Measurements from ENCODE around the gene ZFP57.
A peak's percentile ranks its signal among the peaks of the same experiment; 100 is the strongest.

ZFP57 gene

DNA sequence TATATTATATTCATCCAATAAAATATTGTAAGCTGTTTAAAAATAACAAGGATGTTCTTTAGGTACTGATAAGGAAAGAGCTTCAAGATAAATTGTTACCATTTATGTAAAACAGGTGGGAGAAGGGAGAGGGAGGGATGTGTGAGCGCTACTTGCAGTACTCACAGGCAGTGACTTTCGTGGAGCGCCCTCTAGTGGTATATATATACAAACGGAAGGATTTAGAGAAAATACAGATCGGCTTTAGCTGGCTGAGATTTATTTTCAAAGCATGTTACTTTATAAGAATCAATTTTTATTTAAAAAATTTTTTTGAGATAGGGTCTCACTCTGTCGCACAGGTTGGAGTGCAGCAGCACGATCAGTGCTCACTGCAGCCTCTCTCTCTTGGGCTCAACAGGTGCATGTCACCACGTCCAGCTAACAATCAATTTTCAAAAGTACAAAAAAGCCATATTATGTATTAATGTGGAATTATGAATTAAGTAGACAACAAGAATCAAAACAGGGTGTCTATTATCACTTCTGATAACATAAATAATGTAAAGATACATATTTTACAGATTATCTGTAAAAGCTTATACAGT is 27.4 kb downstream of the ZFP57 start:
- DNase-seq: peak in 1 of 2 experiments; percentile 87

DNA sequence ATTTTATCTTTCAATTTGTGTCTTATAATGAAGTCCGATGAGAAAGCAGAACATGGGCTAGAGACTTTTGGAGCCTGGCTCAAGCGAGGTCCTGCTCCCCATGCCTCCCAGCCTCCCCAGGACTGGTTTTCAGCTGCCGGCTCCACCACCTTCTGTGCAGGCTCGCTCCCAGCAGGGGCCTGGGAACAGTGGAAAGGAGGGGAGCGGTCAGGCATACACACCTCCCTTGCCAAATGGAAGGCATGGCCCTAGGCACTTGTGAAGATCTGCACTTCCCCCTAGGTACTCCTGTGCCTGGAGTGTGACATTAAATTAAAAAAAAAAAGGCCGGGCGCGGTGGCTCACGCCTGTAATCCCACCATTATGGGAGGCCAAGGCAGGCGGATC is 28.8 kb downstream of the ZFP57 start:
- DNase-seq: no peak

DNA sequence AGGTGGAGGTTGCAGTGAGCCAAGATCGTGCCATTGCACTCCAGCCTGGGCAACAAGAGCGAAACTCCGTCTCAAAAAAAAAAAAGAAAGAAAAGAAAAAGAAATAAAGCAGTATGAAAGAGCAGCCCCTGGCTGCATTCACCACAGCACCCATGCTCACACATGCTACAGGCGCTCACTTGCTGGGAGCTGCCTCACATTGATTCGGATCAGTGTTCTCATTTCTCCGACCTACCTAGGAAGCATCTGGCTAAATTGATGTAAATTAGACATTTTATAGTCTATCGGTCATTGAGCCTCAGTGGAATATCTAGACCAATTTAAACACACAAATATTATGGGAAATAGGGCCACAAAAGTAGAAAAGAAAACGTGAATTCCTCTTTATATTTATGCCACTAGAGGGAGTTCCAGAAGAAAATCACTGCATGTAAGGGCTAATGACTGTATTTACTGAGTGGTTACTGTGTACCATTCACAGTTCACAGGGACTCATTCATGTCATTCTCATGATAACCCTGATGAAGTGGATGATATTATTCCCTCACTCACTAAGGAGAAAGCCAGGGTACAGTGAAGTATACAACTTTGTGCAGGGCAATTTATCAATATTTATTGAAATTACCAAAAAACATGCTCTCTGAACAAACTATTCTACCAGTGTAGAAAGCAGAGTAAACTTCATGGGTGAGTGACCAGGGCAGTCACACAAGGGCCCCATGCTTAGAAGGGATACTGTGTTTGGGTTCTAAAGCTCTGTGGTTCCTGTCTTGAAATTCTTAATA is 29.3 kb downstream of the ZFP57 start:
- peak; percentile 21 to 56 for DNase-seq

DNA sequence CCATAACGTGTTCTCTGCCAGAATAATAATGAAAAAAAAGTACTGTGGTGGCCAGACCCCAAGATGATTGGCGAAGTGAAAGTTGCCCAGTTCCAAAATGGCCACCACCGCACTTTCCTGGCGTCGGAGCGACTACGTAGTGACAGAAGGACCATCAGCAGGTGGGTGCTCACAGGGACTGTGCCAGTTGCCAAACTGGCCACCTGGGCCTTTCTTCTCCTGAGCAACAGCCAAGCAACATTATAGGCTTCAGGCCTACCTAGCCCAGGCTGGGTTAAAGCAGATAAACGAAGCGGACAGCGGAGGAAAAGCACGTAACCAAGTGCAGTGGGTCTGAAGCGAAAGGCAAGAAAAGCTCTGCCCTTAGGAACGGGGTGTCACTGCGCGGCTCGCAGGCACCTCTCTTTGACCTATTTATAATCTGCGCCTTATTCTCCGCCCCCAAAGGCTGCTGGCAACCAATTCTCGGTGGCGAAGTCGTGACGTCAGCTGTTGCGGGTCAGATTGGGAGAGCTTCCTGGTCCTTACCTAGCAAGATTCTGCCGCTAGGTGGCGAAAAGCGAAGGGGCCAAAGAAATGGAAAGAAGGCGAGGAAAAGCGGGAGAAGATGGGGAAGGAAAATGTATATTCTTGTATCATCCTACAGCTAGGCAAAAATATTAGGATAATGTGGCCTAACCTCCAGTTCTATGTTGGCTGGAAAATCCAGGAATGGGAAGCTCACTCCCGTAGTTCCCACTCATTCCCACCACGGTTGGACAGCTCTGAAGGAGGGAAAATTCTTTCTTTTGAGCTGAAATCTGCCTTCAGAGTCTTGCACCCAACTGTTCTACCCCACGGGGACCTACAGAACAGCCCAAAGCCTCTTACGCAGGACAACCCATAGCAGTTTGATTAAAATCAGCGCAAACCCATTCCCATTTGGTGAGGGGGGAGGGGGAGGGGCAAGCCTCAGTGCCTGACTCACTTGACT is 31.0 kb downstream of the ZFP57 start:
- DNase-seq: peak; percentile 92 to 97

DNA sequence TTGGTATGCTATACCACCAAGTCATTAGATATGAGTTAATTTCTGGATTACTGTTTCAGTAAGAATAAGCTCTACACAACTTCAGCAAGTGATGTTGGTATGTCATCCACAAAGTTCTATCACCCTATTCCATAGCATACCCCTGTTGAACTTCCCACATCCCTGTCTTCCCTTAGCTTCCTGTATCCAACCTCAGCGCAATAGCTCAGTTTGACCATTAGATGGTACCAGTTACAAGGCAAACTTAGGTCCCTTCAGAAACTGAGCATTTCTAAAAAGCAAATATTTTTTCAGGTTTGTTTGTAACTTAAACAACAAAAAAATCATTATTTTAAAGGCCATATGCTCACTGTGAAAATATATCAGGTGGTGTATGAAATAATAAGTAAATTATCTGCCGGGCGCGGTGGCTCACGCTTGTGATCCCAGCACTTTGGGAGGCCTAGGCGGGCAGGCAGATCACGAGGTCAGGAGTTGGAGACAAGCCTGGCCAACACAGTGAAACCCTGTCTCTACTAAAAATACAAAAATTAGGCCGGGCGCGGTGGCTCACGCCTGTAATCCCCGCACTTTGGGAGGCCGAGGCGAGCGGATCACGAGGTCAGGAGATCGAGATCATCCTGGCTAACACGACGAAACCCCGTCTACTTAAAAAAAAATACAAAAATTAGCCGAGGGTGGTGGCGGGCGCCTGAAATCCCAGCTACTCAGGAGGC is 32.9 kb downstream of the ZFP57 start:
- peak; percentile 22 to 57 for DNase-seq

DNA sequence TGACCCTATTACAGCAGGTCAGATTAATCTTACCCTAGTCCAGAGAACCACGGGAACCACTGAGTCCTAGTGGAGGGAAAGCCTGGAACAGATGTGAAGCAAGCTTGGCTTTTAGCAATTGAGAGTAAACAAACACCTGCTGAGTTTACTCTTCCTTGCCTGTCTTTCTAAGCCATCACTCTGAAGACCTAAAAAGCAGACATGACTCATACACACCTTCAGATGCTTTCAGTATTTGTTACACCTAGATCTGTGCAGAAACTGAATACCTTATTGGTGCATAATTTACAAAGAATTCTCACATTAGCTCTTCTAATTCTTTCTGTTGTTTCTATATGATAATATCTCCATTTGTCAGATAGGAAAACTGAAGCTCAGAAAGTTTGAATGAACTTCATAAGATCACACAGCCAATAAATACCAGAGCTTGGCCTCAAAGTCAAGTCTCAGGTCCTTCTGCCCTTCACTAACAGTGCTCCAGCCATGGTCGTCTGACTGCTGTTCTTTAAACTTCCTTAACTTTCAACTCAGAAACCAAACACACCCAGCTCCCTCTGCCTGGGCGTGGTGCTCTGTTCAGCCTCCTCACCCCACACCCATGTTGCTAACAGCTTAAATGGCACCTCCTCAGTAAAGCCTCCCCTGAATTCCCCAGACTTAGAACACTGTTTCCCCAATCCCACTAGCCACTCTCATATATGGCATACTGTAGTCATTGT is 39.4 kb downstream of the ZFP57 start:
- no peak for DNase-seq

DNA sequence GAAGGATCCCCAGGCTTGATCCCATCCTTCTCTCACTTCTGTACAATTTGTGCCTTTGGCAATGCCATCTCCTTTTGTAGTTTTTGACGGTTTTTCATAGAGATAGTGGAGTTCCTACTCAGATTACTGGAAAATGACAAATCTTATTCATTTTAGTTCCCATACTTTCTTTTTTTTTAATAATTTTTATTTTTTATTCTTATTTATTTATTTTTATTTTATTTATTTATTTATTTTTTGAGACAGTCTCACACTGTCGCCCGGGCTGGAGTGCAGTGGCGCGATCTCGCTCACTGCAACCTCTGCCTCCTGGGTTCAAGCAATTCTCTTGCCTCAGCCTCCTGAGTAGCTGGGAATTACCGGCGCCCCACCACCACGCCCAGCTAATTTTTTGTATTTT is 43.7 kb downstream of the ZFP57 start:
- no peak for DNase-seq

DNA sequence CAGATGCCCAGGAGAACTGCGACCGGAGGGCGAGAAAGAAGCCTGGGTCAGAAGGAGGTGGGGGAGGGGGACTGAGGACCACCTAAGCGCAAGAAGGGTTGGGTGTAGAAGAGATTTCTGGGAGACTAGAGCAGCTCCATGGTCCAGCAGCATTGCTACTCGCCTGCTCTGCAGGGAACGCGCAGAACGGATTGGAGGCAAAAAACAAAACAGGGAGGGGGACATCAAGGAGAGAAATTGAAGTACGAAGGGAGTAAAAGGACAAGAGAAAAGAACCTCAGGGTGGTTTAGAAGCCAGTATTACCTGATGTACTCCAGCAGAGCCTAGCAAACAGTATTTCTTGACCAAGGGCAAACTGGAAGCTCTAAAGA is 47.4 kb downstream of the ZFP57 start:
- DNase-seq: no peak

DNA sequence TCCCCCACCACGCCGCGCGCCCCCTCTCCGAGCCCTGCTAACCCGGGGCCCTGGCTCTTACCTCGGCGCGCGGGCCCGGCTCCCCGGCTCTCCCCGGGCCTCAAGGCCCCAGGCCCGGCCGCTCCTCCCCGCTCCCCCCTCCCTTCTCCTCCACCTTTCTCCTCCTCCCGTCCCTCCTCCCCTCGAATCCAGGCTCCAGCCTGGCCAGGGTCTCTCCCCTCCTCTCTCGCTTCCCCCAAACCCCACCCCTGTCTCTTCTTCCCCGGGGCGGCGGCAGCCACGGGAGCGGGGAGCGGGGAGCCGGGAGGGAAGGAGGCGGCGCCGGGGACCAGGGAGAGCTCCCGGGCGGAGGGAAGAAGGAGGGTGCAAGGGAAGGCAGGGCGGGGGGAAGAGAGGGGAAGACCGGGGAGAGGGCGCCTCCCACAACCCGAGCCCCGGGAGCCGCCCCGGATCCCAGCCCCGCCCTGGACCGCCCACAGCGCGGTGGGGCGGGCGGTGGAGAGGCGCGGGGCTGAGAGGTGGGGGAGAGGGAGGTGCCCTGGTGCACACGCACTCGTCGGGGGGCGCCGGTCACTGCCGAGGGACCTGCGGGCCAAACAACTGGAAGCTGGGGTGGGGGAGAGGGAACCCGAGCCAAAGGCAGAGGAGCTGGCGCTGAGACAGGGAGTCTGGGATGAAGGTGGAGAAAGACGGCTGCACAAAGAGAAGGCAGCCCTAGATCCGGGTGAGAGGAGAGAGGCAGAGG is 48.0 kb downstream of the ZFP57 start, which contains the start of gene GABBR1:
Gene GABBR1, minus strand, starts transcription at position 395 of the 745 bp plus-strand sequence. CDS start 798 bp downstream, outside the sequence.
- peak; percentile 33 to 83 for DNase-seq

DNA sequence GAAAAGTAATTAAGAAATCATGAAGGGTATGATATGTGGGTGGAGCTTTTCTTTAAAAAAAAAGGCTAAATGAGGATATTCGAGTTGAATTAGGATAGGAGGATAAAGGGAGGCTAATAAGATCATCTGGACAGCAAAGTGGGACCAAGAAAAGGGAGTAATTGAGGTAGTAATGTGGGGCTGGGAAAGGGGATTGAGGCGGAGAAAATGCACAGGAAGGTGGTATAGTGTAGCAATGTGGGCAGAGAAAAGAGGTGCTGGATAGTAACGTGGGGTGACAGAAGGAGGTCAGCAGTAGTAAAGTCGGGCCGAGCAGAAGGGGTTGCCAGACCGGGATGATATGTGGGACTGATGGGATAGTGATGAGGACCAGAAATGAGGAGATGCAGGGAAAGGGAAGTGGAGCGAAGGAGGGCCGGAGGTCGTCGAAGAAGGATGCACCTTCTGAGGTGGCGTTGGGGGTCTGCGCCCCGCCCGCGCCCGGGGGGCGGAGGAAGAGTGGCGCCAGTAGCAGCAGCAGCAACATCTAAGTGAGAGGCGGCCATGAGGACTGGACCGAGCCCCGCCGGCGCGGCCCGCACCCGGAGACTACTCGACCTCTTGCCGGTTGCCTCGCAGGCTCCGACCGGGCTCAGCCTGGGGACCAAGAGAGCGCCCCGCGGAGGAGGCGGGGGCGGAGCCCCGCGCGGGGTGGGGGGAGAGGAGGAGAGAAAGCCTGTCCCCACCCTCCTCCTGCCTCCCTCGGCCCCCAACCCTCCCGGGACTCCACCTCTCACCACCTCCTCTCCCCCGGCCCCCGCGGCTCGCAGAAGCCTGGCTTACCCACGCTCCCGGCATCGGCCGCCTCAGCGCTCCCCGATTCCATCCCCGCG is 48.9 kb downstream of the ZFP57 start:
- DNase-seq: peak; percentile 19 to 64

DNA sequence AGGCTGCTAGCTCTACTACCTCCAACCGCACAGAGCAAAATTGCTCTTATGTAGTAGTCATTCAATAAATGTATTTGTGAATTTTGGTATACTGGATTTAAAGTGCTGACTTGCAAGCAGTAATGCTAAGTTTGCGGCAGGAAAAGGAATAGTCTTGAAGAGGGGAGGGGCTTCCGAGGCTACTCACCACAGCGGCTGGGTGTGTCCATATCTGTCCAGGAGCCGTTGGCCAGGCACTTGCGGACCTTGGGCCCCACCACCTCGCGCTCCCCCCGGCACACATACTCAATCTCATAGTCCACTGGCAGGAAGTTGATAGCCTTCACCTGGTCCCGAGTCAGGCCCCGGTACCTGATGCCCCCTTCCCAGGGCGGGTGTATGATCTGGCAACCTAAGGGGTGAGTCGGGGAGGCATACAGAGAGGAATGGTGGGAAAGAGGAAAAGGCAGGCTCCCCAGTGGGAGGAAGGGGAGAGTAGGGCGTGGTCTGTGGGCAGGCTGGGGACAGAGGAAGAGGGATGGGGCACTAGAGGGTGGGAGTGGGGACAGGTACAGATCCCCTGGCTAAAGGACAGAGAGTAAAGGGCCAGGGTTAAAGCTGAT is 49.6 kb downstream of the ZFP57 start:
- no peak for DNase-seq

DNA sequence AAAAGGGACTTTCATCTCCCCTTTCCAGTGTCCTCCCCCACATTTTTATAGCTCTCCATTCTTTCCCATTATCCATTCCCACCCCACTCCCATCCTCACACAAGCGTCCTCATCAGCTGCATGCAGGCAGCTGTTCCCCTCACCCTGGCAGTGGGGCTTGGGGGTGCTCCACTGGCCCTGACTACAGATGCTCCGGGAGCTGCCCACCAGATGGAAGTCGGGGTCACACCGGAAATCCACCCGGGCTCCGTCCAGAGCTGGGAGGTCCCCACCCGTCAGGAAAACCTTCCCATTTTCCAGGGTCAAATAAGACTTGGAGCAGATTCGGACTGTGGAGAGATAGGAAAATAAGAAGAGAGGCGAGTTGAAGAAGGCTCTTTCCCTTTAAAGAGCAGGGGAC is 50.6 kb downstream of the ZFP57 start:
- DNase-seq: no peak

DNA sequence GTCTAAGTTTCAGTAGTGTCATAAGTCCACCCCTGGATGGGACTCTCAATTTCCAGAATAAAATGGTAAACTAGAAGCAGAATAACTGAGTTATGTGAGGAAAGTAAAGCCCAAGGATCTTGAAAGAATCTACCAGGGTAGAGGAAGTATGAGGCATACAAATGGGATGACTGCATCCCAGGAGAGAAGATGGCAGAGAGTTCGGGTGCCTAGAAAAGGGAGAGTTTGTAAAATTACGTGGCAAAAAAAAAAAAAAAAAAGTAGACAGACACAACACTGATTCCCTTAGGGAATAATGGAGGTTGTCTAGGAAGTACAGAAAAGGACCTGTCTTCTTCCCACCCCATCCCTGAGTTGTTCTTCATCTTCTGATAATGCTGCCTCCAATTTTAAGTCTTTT is 51.4 kb downstream of the ZFP57 start:
- DNase-seq: no peak

DNA sequence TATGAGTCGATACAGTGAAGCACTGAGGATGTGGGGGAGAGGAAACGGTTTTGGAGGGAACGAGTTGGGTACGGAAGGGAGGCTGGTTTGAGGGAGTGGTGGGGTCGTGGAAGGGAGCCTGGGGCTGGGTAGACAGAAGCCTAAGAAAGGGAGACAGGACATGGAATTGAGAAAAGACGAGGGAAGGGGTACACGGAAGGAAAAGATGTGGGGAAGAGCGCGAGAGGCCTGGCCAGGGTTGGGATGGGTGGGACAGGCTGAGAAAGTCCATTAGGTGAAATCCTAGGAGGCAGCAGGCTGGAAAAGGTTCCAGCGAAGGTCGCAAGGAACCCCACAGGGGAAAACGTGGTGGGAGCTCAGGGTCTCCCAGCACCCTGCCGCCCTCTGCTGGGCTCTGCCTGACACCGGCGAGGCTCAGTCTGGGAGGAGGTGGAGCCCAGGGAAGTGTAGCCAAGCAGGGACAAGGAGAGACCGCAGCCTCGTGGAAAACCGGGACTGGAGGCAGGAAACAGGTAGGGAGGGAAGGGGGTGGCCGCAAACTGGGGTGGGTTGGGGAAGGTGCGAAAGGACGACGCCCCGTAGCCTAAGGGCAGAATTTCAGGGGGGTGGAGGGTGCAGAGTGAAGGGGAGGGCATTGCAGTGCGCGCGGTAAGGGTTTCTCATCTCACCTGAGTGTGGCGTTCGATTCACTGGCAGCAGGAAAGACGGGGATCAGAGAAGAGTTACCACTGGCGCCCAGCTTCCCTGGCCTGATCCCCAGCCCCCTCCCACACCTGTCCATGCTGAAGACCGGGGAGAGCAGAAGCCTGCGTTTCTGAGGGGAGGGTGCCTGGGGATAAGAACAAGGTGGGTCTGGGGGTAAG is 52.3 kb downstream of the ZFP57 start:
- DNase-seq: peak; percentile 68 to 84

DNA sequence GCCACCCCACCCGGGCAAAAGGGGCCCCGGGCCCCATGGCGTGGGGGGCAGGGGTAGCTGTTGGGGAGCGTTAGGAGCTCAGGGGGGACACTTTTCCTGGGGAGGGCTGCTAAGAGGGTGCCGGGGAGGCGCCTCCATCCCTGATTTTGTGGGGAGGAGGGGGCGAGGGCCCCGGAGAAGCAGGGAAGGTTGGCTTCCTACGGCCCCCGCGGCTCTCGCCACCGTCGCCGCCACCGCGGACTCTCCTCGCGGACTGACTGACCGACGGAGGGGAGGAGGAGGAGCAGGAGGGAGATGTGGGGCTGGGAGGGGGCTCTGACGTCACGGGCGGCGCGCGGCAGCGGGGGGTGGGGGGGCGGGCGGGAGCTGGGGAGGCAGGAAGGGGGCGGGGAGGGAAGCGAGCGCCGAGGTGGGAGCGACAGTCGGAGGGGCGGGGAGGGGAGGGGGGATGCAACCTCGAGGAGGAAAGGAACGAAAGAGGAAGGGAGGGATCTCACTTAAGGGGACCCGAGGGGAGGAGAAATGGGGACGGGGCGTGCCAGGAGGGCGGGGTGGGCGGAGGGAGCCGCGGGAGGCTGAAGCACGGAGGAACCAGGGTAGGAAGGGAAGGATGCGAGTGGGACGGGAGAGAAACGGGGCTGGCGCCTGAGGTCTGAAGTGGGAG is 53.1 kb downstream of the ZFP57 start:
- peak; percentile 71 to 91 for DNase-seq

DNA sequence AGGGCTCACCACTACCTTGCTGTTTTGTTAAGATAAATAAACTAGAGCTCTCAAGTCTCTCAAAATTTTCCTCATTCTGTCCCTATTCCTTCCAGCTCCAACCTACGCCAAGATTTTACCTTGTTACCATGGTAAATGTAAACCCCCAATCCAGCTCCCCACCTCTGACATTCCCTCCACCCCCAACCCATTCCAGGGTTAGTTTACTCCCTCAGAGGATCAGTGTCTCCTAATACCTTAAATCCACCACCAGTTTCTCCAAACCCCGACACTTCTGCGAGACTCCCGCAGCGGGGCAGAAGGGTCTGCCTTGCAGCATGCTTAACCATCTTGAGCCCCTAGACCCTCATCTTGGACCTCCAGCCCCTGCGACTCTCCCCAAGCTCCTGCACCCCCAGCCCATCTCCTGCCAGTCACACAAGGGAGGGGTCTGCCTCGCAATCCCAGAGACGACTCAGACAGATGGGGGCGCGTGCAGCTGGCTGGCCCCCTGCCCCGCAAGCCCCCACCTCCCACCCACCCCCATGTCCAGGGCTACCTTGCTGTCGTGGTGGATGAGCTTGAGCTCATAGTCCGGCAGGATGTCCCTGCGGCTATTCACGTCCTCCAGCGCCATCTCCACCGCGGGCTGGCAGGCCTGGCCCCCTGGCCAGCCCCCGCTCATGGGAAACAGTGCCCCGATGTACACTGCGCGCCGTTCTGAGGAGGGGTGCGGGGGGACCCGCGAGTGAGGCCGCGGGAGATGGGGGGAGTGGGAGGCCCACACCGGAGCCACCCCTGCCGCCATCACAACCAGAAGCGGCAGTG is 53.8 kb downstream of the ZFP57 start:
- DNase-seq: no peak

DNA sequence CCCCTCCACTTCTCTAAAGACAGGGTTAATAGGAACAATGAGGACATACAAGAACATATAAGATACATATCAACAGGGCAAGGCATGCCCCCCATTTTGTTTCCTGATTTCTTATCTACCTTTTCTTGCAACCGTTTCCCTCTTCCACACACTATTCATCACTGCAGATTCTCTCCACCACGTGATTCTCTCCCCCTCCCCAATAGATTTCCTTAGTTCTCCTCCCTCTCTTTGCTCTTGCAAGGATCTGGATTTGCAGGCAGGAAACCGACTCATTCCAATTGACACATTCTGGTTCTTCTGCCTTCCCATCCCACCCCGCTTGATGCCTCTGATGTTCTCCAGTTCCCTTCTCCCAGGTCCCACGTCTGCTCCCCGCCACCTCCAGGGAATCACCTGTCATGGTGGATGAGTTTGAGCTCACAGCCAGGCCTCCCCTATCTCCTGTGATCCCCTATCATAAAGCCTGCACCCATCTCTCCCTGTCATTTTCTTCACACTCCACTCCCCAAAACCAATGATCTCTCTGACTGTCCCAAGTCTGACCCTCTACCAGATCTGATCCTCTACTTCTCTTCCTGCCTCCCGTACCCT is 55.5 kb downstream of the ZFP57 start:
- DNase-seq: no peak
